KOPT-K1 (cell line): ENCODE results near the gene EBF3.

Experiments
- H3K27ac ChIP-seq: fragments of 200-600 bp; sonication (generic); 2 replicates; pipeline ENCODE4 v1.5.1; 2016; ENCODE audit warnings: antibody characterized with exemption, mild to moderate bottlenecking, low read depth, low read length; ENCODE audit not compliant: poor library complexity, severe bottlenecking
- H3K36me3 ChIP-seq: fragments of 200-600 bp; sonication (generic); 2 replicates; pipeline ENCODE4 v1.5.1; 2017; ENCODE audit warnings: antibody characterized with exemption, mild to moderate bottlenecking, low read length, moderate library complexity; ENCODE audit not compliant: insufficient read depth
- H3K9me3 ChIP-seq: fragments of 200-600 bp; sonication (generic); 2 replicates; pipeline ENCODE4 v1.5.1; 2017; ENCODE audit warnings: antibody characterized with exemption, low read length, mild to moderate bottlenecking; ENCODE audit not compliant: insufficient read depth, poor library complexity, severe bottlenecking

The EBF3 gene

DNA sequence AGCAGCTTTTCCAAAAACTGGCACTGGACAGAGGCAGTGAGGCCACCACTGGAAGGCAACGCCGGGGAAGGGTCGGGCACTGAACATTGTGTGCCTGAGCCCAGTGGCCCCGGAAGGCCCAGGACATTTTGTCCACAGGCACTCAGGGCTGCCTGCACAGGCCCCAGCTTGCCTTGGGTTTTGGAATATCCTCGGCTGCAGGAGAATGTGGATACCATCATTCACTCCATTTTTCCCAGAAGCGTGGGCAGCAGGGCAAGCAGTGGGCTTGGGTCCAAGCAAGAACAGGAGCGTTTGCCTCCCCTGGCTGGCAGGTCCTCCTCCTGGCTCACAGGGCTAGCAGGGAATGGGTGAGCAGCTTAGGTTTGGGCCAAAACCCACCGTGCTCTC lies 147.4 kb downstream of the EBF3 start:
- no peak overlapping the region for H3K27ac ChIP-seq
- no peaks in the 10 kb centered on the region for H3K36me3 ChIP-seq
- peaks cover 36% of the 10 kb centered on the region for H3K9me3 ChIP-seq

DNA sequence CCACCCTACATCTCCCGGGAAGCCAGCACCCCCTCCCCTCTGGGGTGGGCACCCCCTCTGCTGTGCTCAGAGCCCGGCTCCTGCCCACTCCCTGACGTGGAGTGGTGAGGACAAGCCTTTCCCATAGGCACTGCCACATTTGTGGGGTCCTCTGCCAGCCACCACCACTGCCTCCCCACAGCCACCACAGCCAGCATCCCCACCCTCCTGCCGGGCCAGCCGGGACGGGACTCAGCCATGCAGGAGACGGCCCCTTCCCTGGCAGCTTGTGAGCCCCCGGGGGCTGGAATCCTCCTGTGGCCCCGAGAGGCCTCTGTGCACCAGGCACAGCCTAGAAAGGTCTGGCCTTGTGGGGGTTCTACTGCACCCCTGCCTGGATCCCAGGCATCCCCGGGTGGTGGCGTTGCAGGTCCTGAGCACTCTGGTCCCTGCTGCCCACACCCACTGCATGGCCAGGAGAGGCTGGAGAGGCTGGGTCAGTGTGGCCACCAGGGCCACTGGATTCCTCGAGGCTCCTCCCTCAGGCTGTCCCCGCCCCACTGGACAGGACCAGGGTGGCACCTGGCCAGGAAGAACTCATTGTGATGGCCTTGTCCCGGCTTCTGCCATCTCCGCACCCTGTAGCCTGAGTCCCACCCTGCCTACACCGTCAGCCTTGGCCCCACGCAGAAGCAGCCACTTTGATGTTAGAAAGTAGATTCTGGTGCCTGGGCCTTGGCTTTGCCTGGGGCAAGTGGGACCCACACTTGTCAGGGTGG lies 148.0 kb downstream of the EBF3 start:
- H3K9me3 ChIP-seq: peaks cover 36% of the 10 kb centered on the region
- no peak overlapping the region for H3K27ac ChIP-seq

DNA sequence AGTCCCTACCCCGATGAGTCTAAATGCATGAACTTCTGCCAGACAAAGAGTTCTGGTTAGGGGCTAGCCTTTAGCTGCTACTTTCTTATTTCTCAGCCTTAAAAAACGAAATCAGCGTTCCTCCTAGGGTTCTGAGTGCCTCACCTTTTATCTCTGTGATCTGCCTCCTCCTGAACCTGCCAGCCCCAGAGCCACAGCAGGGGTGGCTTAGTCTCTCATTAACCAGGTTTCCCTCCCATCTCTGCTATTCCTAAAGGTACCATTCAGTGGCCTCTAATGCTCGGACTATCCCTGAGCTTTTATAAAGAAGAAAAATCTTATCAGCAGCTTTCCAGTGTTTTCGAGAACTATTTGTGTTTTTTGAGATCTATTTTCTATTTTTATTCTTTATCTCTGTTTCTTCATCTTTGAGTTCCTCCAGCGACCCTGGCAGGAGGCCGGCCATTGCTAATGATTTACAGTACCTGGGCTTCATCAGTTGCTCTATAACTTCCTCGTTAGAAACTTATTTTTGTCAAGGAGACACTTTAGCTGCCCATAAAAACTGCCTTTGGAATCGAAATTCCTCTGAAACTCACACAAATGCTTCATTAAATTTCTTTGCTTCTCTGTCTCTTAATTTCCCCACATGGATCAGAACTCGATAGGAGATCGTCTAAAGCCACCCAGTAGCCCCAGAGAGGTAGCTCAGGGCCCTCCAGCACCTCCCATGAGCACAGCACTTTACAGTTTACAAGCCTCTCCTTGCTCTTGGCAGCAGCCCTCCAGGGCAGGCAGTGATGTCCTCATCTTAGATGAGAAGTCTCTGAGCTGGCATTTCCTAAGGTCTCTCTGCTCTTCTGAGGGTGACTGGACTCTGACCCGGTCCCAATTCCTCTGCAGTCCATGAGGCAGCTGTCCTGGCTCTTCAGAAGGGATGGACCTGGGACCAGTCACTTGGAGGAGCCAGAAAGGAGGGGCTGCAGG lies 149.1 kb downstream of the EBF3 start:
- Histone ChIP-seq H3K36me3 (no peaks in the 10 kb centered on the region), H3K9me3 (peaks cover 36% of the 10 kb centered on the region), H3K27ac (no peak overlapping the region)

More for the DNA sequence above, 148.0 kb downstream of the EBF3 start:
- H3K36me3 ChIP-seq: no peaks in the 10 kb centered on the region

DNA sequence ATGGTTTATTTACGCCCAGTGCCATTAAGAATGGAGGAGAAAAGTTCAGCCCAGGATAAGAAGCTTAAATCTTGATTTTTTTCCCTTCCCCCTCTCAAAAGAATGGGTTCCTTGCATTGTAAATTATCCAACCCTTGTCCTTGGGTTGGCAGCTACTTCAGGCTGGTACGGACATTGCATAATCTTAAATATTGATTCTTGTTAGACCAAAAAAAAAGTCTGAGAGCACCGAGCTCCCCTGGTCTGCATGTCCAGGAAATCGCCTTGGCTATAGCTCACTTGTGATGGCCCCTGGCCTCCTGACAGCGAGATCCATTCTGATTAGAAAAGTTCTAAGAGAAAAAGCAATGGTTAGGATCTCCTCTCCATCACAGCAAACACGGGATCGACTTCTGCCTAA lies 151.7 kb downstream of the EBF3 start:
- Histone ChIP-seq H3K27ac (no peak overlapping the region), H3K9me3 (peaks cover 17% of the 10 kb centered on the region), H3K36me3 (no peaks in the 10 kb centered on the region)

GRCh38 chr10:129811208-129811607 lies 152.9 kb downstream of the EBF3 start:
- H3K27ac ChIP-seq: no peak overlapping the region
- peaks cover 17% of the 10 kb centered on the region for H3K9me3 ChIP-seq
- no peaks in the 10 kb centered on the region for H3K36me3 ChIP-seq

DNA sequence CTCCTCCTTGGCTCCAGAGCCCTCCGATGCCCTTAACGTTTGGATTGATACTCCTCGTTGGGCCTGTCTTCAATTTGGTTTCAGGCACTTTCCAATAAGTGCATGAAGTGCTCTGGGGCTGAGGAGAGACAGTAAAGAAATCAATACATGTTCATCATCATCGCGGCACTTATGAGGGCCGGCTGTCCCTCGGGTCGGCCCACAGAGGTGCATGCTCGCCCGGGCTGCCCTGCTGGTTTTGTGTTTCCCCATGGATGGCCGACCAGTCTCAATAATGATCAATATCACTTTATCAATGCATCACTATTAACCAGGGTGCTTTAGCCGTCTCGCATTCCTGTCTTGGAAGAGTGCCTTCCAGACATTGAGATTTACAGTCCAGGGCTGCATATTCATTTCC lies 154.2 kb downstream of the EBF3 start:
- no peaks in the 10 kb centered on the region for H3K36me3 ChIP-seq
- H3K9me3 ChIP-seq: peaks cover 16% of the 10 kb centered on the region
- no peak overlapping the region for H3K27ac ChIP-seq

DNA sequence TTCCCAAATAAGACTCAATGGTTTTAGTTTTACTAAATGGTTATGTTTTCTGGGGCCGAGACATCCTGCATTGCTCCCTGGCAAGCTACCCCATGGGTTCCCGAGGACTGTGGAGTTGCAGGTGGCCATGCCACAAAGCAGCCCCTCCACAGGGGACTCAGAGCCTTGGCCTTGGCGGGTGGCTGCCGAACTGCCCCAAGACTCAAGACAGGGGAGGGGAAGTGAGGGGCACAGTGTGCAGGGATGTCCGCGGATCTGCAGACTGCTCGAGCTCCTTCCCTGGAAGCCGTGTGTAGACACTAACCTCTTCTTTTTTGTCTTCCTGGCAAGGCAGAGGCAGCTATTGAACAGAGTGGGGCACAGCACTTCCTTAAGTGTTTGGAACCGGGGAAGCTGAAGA lies 154.6 kb downstream of the EBF3 start:
- no peaks in the 10 kb centered on the region for H3K36me3 ChIP-seq
- no peak overlapping the region for H3K27ac ChIP-seq
- peaks cover 18% of the 10 kb centered on the region for H3K9me3 ChIP-seq

GRCh38 chr10:129808092-129808983 lies 155.7 kb downstream of the EBF3 start:
- no peak overlapping the region for H3K27ac ChIP-seq
- H3K9me3 ChIP-seq: peaks cover 29% of the 10 kb centered on the region
- no peaks in the 10 kb centered on the region for H3K36me3 ChIP-seq

DNA sequence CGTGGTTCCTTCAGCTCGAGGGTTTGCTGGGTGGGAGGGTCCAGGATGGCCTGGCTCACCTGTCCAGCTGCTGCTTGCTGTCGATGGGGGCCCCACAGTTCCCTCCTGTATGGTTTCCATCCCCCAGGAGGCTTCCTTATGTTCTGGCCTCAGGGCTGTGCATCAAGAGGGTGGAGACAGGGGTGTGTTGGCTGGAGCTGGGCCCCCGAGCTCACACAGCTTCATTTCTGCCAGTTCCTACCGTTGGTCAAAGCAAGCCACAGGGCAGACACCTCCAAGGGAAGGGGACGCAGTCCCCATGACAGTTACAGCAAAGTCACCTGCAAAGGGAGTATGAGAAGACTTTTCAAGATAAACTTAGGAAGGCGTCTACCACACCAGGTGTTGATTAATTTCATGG lies 156.9 kb downstream of the EBF3 start:
- Histone ChIP-seq H3K36me3 (no peaks in the 10 kb centered on the region), H3K9me3 (peaks cover 39% of the 10 kb centered on the region), H3K27ac (no peak overlapping the region)

GRCh38 chr10:129800796-129801340 lies 163.2 kb downstream of the EBF3 start:
- no peaks in the 10 kb centered on the region for H3K36me3 ChIP-seq
- H3K9me3 ChIP-seq: peaks cover 25% of the 10 kb centered on the region

DNA sequence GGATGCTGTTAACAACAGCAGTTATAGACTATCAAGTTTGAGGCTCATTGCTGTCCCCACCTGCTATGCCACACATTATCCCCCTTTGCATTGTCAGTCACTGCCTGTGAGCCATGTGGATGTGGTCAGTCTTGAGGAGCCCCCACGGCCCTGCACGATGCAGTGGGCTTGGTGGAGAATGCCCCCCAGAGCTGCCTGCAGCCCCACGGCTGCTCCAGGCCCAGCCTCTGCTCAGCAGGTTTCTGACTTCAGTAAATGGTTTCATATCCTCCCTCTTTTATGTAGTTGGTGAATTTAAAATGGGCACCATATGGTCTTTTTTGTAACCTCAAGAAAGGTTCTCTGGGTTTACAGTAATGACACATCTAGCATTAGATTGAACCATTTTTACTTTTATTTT lies 164.1 kb downstream of the EBF3 start:
- H3K9me3 ChIP-seq: peaks cover 23% of the 10 kb centered on the region
- H3K27ac ChIP-seq: no peak overlapping the region
- H3K36me3 ChIP-seq: no peaks in the 10 kb centered on the region

More at GRCh38 chr10:129800796-129801340, 163.2 kb downstream of the EBF3 start:
- H3K27ac ChIP-seq: no peak overlapping the region

GRCh38 chr10:129796710-129797420 lies 167.2 kb downstream of the EBF3 start:
- no peak overlapping the region for H3K27ac ChIP-seq
- H3K36me3 ChIP-seq: no peaks in the 10 kb centered on the region
- no peaks in the 10 kb centered on the region for H3K9me3 ChIP-seq

GRCh38 chr10:129793996-129794395 lies 170.1 kb downstream of the EBF3 start:
- Histone ChIP-seq H3K27ac (no peak overlapping the region), H3K9me3 (no peaks in the 10 kb centered on the region), H3K36me3 (no peaks in the 10 kb centered on the region)

GRCh38 chr10:129793479-129793878 lies 170.6 kb downstream of the EBF3 start:
- Histone ChIP-seq H3K27ac (no peak overlapping the region), H3K36me3 (no peaks in the 10 kb centered on the region), H3K9me3 (no peaks in the 10 kb centered on the region)
